GM18873 (cell line): ENCODE measurements around the gene KLHL30.
"Not testable (repeated sequence)": the region's sequence is repeated elsewhere in the genome, so short reads cannot be mapped to it uniquely, and the experiment has no call there.

Experiments
- ATAC-seq: cut with Tn5 transposase; IDR thresholded peaks from one replicate; pipeline ENCODE4 v1.9.1; 2021; ENCODE audit warnings: mild to moderate bottlenecking, moderate library complexity, moderate number of reproducible peaks; ENCODE audit not compliant: unreplicated experiment, low FRiP score

KLHL30 gene

DNA sequence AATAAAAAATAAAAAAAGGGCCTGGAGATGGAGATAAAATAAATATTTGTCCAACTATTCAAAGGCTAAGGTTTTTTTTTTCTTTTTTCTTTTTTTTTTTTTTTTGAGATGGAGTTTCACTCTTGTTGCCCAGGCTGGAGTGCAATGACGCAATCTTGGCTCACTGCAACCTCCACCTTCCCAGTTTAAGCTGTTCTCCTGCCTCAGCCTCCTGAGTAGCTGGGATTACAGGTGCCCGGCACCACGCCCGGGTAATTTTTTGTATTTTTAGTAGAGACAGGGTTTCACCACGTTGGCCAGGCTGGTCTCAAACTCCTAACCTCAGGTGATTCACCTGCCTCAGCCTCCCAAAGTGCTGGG lies 32.6 kb downstream of the KLHL30 start:
- ATAC-seq: not testable (repeated sequence)

DNA sequence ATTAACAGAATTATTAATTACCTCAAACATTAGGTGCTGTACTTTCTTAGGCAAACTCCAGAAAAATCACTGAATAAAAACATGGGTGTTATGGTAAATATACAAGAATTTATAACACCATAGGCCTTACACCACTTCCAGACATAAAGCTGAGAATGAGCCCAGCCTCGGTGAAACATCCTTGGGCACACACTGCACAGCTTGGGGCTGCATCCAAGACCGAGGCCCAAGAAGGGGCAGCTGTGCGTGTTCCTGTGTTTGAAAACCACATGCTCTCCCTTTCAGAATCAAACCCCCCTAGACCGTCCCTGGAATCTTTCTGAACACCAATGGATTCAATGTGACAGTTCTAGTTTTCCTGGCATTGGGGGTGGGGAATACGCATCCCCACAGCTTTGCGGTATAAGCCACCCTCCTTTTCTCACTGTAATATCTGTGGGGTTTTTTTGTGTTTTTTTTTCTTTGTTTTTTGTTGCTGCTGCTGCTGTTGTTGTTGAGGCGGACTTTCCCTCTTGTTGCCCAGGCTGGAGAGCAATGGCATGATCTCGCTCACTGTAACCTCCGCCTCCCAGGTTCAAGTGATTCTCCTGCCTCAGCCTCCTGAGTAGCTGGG lies 33.2 kb downstream of the KLHL30 start:
- no peak for ATAC-seq

DNA sequence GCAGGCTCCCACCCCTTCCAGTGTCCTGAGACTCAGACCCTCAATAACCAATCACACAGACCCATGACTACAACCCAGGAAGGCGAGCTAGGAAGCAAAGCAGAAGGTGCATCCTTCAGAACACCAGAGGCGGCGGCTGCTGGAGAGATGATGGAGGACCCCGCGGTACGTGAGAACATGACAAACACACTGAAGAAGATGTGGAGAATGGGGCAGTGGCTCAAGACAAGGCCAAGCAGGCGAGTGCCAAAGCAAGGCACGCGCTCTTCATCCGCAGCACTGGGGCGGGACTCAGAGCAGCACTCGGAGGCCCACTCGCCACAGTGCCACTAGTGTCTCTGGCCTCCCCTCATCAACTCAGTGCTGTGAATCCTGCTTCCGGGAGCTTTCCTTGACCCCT lies 34.0 kb downstream of the KLHL30 start:
- ATAC-seq: no peak

DNA sequence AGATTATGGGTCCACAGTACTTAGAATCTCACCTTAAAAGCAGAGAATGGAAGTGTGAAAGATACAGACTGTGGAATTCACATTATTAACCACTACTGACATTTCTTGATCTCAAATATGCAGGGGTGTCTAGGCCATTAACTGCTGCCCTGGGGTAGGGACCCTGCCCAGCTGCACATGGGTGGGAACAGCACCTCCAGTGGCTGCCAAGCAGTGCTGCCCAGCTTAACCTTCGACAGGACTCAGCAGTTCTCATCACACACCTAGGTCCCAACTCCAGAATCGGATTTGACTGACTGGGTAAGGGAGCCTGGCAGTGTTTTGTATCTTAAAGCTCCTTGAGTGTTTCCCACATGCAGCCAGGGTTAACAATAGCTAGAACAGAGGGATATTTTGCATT lies 35.2 kb downstream of the KLHL30 start:
- ATAC-seq: no peak

DNA sequence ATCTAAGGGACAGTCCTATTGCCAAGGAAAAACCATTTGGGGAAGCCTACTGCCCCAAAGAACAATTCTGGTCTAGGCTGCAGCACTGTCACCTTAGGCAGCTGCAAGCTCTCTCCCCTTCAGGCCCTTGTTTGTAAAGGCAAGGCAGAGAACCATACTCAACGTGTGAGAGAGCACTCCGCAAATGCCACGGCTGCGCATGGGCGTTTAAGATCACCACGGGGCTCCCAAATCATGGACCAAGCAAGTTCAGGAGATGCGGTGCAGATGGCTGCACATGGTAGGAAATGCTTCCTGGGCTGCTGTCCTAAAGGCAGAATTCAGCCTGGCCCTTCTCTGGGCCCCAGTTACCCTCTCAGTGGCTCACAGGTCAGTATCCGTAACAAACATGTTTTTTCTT lies 35.8 kb downstream of the KLHL30 start:
- ATAC-seq: no peak

DNA sequence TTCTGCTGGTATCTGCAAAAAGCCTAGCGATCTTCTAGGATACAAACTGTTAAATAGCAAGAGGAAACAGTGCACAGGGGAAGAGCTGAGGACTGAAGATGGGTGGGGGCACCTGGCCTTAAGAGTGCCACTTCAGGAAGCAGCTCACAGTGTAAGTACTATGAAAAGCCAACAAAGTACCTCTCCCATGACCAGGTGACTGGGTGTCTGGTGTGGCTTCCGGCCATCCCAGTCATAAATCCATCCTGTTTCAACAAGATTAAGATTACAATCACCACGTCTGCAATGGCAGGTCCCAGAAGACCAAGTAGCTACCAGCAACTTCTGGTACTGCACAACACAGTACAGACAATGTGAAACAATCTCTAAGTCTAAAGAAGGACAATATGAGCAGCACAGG lies 36.2 kb downstream of the KLHL30 start:
- no peak for ATAC-seq

DNA sequence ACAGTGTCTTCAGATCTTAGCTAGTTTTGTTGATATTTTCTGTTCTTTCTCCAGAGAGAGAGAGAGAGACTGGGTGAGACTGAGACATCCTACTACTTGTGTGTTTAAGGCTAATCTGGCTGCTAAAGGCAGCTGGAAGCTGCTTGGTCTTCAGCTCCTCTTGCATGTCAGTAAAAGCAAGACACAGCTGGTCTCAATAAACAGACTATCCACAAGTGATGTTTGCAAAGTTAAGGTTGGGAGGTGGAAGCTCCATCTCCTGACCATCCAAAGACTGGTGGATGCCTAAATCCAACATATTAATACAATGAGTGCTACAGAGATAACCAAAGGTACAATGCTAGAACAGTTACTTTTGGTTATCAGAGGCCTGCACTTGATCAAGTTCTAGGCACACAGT lies 38.1 kb downstream of the KLHL30 start:
- no peak for ATAC-seq

DNA sequence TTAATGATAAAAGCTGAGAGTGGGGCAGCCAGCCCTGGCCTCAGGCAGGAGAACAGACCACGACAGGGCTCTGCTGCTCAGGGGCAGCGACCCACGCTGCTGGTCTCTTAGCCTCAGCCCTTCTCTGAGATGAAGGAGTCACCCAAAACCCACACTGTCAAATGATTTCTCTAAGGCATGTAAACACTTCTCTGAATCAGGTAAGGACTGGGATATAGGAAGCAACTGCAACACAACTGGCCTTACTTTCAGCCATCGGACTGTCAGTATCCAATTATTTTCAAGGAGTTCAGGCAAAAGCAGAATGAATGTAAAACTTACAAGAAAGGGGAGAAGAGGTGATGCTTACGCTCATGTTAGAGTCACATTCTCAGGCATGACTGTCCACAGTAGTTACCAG lies 42.1 kb downstream of the KLHL30 start:
- ATAC-seq: no peak

DNA sequence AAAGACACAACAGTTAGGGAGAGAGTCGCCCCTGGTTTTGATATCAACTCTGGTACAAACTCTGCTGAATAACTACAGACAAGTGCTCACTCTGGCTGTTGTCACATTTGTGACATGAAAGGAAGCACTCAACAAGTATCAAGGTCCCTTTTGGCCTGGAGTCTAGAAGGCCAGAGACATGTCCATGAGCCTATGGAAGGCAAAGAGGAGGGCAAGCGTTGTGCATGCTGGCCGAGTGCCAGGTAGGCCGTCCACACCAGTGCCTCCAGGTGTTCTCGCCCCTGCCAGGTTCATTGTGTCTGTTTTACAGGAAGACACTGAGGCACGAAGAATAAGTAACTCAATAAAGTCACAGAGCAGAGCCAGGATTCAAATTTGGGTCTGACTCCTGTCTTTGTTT lies 43.9 kb downstream of the KLHL30 start:
- ATAC-seq: no peak

DNA sequence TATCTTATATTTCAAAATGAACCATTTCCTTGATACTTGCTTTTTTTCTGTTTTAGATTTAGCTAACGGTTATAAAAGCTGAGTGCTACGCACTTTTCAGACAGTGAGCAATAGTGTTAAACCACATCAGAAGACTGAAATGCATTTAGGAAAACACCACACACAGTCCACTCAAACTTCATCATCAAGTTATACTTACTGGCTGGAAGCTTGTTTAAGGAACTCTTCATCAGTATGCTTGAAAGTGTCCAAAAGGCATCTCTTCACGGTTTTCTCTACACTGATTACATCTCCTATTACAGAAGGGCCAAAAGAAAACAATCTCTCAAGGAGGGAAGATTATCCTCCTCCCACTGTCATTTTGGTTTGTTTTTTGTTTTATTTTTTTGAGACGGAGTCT lies 45.4 kb downstream of the KLHL30 start:
- no peak for ATAC-seq

DNA sequence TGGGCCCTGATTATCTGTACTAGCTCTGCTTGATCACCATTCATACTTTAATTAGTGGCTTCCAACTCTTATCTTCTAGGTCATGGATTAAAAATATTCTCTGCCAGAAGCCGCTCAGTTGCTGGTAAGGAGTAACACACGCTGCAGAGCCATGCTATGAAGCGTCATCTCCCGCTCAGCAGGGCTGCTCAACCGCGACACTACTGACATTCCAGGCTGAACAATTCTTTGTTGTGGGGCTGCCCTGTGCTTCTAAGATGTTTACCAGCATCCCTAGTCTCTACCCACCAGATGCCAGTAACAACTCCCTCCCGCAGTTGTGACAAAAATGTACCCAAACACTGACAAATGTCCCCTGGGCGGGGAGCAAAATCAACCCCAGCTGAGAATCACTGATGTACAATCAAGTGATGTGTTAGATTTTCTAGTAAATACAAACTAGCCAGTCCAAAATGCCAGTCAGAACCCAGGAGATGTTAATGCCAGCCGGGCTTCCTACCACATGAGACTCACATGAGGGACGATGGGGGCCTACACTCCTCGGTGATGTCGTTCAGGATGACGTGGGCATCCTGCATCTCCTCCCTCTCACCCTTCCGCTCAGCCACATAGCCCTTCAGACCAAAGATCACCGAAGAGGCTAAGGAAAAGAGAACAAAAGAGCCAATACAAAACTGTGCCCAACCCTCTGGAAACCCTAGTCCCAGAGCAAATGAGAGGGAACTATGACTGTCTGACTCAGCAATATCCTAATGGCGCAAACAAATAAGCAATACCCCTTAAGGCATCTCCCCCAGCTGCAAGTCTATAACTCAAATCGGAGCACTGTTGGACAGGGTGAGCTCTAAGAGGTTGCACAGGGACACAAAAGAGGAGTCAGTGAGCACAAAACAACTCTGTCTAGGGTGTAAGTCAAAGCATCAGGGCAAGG lies 49.4 kb downstream of the KLHL30 start:
- ATAC-seq: no peak

DNA sequence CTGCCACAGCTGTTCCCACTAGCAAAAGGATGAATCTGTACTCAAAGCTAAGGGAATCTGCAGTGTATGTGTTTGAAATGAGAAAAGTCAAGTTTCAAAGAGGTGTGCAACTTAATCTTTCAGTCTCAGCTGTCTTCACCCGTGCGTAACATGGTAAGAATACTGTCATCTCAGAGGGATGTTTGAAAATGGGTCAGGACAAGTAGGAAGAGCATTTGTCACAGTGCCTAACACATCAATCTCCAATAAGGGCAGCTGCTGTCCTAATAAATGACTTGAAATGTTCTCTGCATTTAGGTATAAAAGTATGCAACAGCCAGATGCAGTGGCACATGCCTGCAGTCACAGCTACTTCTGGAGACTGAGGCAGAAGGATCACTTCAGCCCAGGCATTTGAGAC lies 52.0 kb downstream of the KLHL30 start:
- ATAC-seq: no peak
